Measurements from ENCODE around the gene JAM3.

JAM3 gene

GRCh38 chr11:134044514-134045284 is 24.2 kb upstream of the JAM3 start:
- Histone ChIP-seq H3F3A (ENCODE audit: control insufficient read depth, insufficient read depth) (no peaks in the 10 kb centered on the region), H3K9me3 (ENCODE audit: control insufficient read depth, insufficient read depth, low read length) (no peaks in the 10 kb centered on the region), H3K27ac (ENCODE audit: low read depth, low read length) (no peak overlapping the region), H3K27me3 (ENCODE audit: control insufficient read depth, low read length) (no peaks in the 10 kb centered on the region), H3K4me3 (ENCODE audit: low read length) (no peak overlapping the region), H4K20me1 (ENCODE audit: control insufficient read depth, insufficient read depth, low read depth, low read length) (no peaks in the 10 kb centered on the region), H3K4me2 (ENCODE audit: low read length) (no peak overlapping the region), H3K79me2 (ENCODE audit: control insufficient read depth, low read length) (no peaks in the 10 kb centered on the region), H3K4me1 (ENCODE audit: control insufficient read depth, low read length) (no peaks in the 10 kb centered on the region), H3K36me3 (ENCODE audit: control insufficient read depth, low read length) (no peaks in the 10 kb centered on the region), H3K9me2 (replicated peaks; ENCODE audit: control insufficient read depth, low read length) (no peaks in the 10 kb centered on the region)
- TF ChIP-seq EZH2phosphoT487 (IDR thresholded peaks at IDR 0.05; ENCODE audit: borderline replicate concordance, low read length) = no peak

GRCh38 chr11:134045799-134046635 is 22.9 kb upstream of the JAM3 start:
- H3K9me2 ChIP-seq (replicated peaks; ENCODE audit: control insufficient read depth, low read length) = no peaks in the 10 kb centered on the region
- no peaks in the 10 kb centered on the region for H3K9me3 ChIP-seq (ENCODE audit: control insufficient read depth, insufficient read depth, low read length)
- TF ChIP-seq CTCF (IDR thresholded peaks at IDR 0.05; ENCODE audit: low read depth, low read length, poor library complexity, severe bottlenecking) (no peak), EZH2phosphoT487 (IDR thresholded peaks at IDR 0.05; ENCODE audit: borderline replicate concordance, low read length) (no peak)
- H3K36me3 ChIP-seq (ENCODE audit: control insufficient read depth, low read length) = no peaks in the 10 kb centered on the region
- no peaks in the 10 kb centered on the region for H3K79me2 ChIP-seq (ENCODE audit: control insufficient read depth, low read length)
- no peaks in the 10 kb centered on the region for H3F3A ChIP-seq (ENCODE audit: control insufficient read depth, insufficient read depth)
- H3K4me2 ChIP-seq (ENCODE audit: low read length) = no peak overlapping the region
- H3K4me1 ChIP-seq (ENCODE audit: control insufficient read depth, low read length) = no peaks in the 10 kb centered on the region
- H3K27ac ChIP-seq (ENCODE audit: low read depth, low read length) = no peak overlapping the region
- no peak overlapping the region for H3K4me3 ChIP-seq (ENCODE audit: low read length)
- no peaks in the 10 kb centered on the region for H3K27me3 ChIP-seq (ENCODE audit: control insufficient read depth, low read length)
- no peaks in the 10 kb centered on the region for H4K20me1 ChIP-seq (ENCODE audit: control insufficient read depth, insufficient read depth, low read depth, low read length)

- no peaks in the 10 kb centered on the region for H3K9me3 ChIP-seq (ENCODE audit: control insufficient read depth, insufficient read depth, low read length)
- no peaks in the 10 kb centered on the region for H3K27me3 ChIP-seq (ENCODE audit: control insufficient read depth, low read length)
- no peak overlapping the region for H3K4me3 ChIP-seq (ENCODE audit: low read length)
- no peaks in the 10 kb centered on the region for H3K36me3 ChIP-seq (ENCODE audit: control insufficient read depth, low read length)
- H3K9me2 ChIP-seq (replicated peaks; ENCODE audit: control insufficient read depth, low read length) = no peaks in the 10 kb centered on the region
- H3K4me1 ChIP-seq (ENCODE audit: control insufficient read depth, low read length) = no peaks in the 10 kb centered on the region
- no peaks in the 10 kb centered on the region for H4K20me1 ChIP-seq (ENCODE audit: control insufficient read depth, insufficient read depth, low read depth, low read length)
- H3K4me2 ChIP-seq (ENCODE audit: low read length) = no peak overlapping the region
- TF ChIP-seq CTCF (IDR thresholded peaks at IDR 0.05; ENCODE audit: low read depth, low read length, poor library complexity, severe bottlenecking) (no peak), EZH2phosphoT487 (IDR thresholded peaks at IDR 0.05; ENCODE audit: borderline replicate concordance, low read length) (no peak)
- no peak overlapping the region for H3K27ac ChIP-seq (ENCODE audit: low read depth, low read length)
- no peaks in the 10 kb centered on the region for H3F3A ChIP-seq (ENCODE audit: control insufficient read depth, insufficient read depth)
- no peaks in the 10 kb centered on the region for H3K79me2 ChIP-seq (ENCODE audit: control insufficient read depth, low read length)
These were observed 22.0 kb upstream of the JAM3 start for GRCh38 chr11:134046681-134047449.

All from DOHH2 (cell line).